Dermis microvascular lymphatic vessel endothelial cell (primary cell): Measurements from ENCODE around the gene MPPED2. TPM values are rescaled to one million over a fixed set of nuclear protein-coding genes. Genes with fewer than 3 reads are reported as not detected.
"Not testable (repeated sequence)": the region's sequence is repeated elsewhere in the genome, so short reads cannot be mapped to it uniquely, and the experiment has no call there.

ENCODE experiments used
- DNase-seq, 2 donors: peaks; one replicate each; pipeline versions ENCODE4 v3.0.0 to v3.0.0-alpha.2; 2010; ENCODE audit warnings: low read depth in 2 of 2
- total RNA-seq: library from RNA; depleted of rRNA; stranded (reverse); fragments of >200 nt; gene quantifications from 2 replicates; pipeline ENCODE4 v1.2.1, GENCODE V29; 2014

The MPPED2 gene
- total RNA-seq, 1 donor from 2014 or later: 0.39 TPM

GRCh38 chr11:30579415-30580175 lies 6.6 kb downstream of the MPPED2 start:
- DNase-seq: no peak

DNA sequence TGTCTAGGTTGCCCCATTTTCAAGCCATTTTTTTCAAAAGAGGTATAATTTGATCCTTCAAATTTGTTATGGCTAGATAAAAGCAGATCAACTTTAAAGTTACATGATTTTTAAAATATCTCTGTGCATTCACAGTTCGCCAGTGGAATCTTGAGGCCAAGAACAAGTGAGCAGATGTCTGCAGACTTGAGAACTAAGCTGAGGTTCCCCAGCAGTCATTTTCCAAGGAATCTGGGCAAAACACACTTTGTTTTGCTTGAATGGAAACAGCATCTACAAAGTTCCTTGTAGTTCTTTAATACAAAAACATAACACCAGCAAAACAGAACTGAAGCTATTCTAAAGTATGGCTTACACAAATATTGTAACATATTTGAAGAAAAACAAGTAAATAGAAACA lies 7.7 kb downstream of the MPPED2 start:
- no peak for DNase-seq

- no peak for DNase-seq
Observed at GRCh38 chr11:30573951-30574350, 12.2 kb downstream of the MPPED2 start.

GRCh38 chr11:30568931-30569330 lies 17.2 kb downstream of the MPPED2 start:
- no peak for DNase-seq

- DNase-seq: no peak
Observed at GRCh38 chr11:30567644-30568043, 18.5 kb downstream of the MPPED2 start.

DNA sequence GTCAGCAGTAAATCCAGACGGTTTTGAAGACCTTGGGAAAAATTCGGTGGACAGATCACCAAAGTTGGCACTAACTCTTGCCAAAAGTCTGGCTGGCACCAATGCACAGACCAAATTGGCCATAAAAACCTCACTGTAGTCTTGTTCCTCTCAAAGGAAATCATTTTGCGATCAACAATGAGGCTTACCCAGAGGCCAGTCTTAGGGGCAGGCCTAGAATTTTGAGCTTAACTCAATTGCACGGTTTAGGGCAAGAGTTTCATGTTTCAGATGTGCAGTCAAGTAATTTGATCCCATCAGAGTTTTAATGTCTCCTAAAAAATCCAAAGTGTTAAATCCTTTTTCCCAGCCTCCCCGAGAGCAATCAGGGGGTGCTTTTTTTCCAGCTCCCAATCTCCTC lies 19.0 kb downstream of the MPPED2 start:
- DNase-seq: no peak

GRCh38 chr11:30566482-30566881 lies 19.7 kb downstream of the MPPED2 start:
- DNase-seq: no peak

DNA sequence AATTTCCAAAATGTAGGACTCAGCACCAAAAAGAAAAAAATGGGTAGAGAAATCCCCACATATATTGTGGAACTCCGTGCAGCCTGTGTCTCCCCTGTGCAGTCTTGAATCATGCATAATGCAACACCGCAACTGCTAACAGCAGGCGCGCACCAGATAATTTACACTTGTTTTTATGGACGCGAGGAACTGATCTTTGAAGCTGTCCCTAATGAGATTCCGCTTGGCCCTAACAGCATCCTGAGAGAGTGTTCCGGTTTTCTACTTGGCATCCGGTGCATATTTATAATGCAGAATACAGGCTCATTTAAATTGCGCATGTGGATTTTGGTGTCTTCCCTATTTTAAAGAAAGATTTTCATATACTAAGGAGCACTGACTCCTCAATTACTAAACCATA lies 21.1 kb downstream of the MPPED2 start:
- DNase-seq: no peak

DNA sequence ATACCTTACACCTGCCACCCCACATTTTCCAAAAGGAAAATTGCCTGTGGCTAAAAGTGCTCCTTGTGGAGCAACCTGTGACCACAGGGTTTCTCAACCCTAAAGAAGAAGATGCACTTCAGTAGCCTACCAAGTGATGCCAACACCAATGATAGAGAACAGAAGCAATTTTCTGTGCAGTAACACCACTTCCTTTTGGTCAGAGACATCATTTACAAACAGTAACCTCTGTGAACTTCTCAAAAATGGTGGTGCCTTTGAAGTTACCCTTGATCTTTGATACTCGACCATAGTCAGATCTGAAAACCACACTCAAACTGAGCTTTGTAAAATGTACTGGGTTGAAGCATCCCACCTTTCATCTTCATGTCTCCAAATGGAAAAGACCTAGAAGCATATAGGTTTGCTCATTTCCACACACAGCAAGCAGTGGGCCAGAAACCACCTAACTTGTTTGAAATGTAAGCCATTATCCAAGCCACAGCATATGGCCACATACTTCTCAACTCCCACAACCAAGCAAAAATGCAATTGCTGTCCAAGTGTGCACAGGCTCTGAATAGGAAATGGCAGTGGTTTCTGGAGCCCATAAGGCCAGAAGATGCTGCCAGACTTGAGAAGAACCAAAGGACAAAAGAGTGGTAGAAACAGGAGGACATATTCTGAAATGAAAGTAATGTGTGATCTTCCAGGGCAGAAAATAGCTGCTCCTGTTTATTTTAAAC lies 24.3 kb downstream of the MPPED2 start:
- DNase-seq: no peak

GRCh38 chr11:30560206-30561106 lies 25.7 kb downstream of the MPPED2 start:
- DNase-seq: no peak

- no peak for DNase-seq
Observed at GRCh38 chr11:30559004-30559403, 27.1 kb downstream of the MPPED2 start.

DNA sequence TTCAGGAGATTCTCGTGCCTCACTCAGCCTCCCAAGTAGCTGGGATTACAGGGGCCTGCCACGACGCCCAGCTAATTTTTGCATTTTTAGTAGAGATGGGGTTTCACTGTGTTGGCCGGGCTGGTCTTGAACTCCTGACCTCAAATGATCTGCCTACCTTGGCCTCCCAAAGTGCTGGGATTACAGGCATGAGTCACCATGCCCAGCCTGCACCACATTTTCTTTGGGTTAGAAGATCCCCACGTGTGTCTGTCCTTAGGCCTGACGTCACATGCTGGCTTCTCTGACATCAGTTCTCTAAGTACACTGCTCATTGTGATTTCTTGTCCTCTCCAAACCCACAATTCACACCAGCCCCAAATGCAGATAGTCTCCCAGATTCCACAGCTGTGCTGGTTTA lies 31.6 kb downstream of the MPPED2 start:
- not testable (repeated sequence) for DNase-seq

GRCh38 chr11:30553521-30554110 lies 32.5 kb downstream of the MPPED2 start:
- DNase-seq: no peak

GRCh38 chr11:30552839-30553238 lies 33.3 kb downstream of the MPPED2 start:
- DNase-seq: no peak

DNA sequence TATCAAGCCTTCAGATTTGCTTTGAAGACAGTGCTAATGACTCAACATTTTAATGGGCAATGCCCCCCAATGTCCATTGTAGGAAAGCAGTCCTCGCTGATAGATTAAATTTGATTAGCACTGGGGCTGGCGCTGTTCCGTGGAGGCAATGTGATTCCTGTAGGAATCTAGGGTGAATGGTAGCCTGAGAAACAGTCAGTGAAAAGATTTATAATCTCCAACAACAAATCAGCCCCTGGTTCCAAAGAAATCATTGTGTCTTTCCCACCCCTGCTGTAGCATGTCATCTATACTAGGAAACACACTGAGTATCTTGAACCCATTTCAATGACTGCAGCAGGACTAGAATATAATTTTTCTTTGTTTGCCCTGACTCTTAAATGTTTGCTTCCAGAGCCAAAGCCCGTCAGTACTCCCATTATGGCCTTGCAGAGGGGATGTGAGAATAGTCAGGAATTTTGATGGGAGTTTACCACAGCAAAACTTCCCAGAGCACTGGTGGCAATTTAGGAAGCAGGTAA lies 36.1 kb downstream of the MPPED2 start:
- no peak for DNase-seq

DNA sequence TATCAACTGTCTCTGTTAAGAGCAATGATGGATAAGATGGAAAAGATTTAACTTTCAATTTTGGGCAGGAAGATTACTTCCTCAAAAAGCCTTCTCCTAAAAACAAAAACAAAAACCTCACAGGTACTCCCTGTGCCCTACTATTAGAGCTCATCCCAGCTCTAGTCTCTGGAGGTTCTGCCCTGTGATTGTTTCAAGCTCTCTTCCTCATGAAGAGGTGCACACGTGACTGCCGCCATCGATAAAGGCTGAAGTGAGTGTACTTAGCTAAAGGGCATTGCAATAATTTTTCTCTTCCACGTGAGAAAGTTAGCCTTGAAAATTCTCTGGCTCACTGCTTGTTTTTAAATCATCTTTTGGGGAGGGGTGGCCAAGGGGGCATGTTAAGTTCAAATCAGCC lies 36.6 kb downstream of the MPPED2 start:
- no peak for DNase-seq

DNA sequence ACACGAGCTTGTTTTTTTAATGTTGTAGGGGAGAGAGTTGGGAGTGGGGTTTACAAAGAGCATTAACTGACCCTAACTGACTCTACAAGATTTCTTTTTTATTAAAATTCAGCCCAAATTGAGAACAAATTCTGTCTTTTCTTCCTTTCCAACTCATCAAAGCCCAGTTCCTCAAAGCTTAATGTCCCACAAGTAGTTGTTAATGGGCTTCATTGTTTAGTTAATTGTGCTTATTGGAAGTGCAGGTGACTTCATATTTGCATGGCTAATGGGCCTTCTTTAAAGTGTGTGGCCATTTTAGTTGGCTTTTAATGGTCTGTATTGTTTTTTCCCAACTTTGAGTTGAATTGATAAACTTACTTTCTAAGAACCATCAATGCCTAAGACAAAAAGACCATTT lies 39.8 kb downstream of the MPPED2 start:
- no peak for DNase-seq

GRCh38 chr11:30545507-30545906 lies 40.6 kb downstream of the MPPED2 start:
- DNase-seq: no peak

DNA sequence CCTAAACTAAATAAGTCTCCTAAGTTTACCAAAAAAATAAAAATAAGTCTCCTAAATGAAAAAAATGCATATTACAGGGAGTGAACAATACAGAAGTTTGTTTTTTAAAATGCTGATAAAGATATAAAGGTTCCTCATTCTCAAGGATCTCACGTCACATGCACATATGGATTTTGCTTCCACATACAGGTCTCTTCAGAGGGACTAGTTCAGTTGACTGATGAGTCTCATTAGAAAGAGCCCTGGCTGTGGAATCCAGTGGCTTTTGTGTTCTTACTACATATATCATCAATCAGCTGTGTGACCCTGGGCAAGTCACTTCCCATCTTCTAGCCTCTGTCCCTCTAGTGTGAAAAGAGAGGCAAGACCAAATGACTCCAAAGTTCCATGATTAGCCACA lies 43.1 kb downstream of the MPPED2 start:
- DNase-seq: no peak

DNA sequence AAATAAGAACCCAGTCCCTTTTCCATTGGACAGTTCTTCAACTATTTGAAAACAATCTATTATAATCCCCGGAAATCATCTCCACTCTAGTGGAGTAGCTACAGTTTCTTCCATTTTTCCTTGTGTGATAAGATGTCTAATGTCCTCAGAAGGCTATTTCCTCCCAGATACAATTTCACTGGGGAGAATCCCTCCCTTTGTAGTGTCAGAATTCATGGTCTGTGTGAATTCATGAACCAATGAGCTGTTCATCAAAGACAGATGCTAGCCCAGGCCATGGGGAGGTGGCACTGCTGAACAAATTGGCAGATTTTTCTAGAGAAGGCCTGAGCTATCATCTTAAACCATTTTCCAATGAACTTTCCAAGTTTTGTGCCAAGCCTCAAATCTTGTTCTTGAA lies 45.4 kb downstream of the MPPED2 start:
- DNase-seq: no peak

DNA sequence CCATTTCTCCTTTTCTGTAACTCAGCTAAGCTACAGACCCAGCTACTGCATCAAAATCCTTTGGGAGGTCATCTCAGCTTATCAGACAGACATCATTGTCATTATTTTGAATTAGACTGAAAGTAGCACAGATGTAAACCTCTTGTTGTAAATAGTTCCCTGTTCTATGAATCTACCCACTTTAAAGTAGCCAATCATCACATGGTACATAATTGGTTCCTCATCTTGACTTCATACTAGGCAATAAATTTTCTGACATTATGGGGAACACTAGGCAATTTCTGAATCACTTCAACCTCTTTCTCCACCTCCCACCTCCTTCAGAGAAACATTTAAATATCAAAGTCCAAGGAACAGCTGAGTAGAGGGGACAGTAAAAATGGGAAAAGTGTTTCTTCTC lies 47.9 kb downstream of the MPPED2 start:
- no peak for DNase-seq

DNA sequence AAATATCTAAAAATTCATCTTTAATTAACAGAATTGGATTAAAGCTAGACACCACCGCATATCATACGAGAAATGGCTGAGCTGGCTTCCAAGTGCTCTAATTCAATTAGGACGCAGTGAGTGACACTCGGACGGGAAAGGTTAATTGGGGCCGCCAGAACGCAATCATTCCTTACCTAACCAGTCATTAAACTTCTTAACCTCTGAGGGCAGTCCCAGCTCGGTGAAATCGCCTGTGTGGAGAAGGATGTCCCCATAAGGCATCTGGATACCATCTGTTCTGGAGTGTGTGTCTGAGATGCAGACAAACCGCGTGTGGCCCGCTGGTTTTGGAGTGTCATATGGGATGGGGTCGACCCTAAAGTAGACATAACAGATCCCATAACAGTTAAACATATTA lies 50.3 kb downstream of the MPPED2 start:
- no peak for DNase-seq
